Activated CD8-positive, alpha-beta memory T cell treated with anti-CD3 and anti-CD28 coated beads, Interleukin-2, amount 50 U/mL, for 4 hours (primary cell): ENCODE data around the gene SBNO2.

Experiments
- DNase-seq: peaks from one replicate; pipeline ENCODE4 v3.0.0-alpha.2; 2020

SBNO2 gene

GRCh38 chr19:1085676-1086442 is 88.2 kb downstream of the SBNO2 start:
- DNase-seq, result no peak

- DNase-seq, result no peak
Measured at GRCh38 chr19:1085053-1085658, 88.9 kb downstream of the SBNO2 start.

DNA sequence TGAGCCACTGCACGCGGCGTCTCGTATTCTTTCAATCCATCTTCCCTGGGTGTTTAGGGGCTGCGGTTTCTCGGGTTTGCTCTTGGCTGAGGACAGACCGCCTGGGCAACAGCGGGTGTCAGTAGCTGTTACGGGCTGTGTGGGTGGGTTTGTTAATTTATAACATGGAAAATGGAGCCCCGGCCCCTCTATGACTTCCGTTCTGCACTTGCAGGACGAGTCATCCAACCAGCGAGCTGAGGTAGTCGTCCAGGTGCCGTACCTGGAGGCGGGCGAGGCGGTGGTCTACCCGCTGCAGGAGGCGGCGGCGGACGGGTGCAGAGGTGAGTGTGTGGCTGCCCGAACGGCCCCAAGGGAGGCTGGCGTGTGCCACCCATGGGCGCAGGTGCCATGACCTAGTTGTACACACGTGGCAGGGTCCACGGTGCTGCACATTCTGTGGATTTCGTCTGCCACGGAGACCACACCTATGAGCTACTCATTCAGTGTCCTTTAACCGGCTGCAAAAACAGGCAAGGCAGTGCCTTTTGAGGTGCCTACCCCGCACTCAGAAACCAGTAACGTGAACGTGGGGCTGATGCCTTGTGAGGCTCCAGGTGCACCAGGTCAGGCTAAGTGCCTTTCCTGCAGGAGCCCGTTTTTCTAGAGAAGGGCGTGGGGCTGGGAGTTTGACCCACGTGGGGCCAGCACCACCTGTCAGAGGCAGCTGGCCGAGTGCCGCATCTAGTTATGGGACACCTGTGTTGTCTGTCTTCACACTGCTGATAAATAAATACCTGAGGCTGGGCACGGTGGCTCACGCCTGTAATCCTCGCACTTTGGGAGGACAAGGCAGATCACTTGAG is 89.8 kb downstream of the SBNO2 start:
- DNase-seq, result peak; percentile 18

DNA sequence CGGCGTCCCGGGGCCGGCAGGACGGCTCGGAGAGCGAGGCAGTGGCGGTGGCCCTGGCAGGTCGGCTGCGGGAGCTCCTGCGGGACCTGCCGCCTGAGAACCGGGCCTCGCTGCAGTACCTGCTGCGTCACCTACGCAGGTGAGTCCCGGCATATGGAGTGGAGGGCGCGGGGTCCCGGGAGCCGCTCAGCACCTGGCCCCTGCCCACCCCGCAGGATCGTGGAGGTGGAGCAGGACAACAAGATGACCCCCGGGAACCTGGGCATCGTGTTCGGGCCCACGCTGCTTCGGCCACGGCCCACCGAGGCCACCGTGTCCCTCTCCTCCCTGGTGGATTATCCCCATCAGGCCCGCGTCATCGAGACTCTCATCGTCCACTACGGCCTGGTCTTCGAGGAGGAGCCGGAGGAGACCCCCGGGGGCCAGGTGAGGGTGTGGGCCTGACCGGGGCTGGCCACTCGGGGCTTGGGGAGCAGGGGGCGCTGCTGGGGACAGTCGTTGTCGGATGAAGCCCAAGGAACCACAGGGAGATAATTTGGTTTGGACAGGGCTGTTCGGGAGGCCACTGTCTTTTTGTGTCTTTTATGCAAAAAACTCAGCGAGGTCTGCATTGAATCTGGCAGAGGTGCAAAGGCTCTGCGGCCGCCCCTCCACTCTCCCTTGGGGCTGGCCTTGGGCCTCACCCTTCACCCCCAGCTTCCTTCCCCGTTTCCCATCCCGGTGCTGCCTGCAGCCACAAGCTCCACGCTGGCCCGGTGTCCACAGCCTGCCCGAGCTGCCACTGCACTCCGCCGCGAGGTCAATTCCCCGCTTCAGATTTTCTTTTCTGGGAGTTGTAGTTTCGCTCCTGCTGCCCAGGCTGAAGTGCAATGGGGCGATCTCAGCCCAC is 90.9 kb downstream of the SBNO2 start:
- peak; percentile 15 for DNase-seq

DNA sequence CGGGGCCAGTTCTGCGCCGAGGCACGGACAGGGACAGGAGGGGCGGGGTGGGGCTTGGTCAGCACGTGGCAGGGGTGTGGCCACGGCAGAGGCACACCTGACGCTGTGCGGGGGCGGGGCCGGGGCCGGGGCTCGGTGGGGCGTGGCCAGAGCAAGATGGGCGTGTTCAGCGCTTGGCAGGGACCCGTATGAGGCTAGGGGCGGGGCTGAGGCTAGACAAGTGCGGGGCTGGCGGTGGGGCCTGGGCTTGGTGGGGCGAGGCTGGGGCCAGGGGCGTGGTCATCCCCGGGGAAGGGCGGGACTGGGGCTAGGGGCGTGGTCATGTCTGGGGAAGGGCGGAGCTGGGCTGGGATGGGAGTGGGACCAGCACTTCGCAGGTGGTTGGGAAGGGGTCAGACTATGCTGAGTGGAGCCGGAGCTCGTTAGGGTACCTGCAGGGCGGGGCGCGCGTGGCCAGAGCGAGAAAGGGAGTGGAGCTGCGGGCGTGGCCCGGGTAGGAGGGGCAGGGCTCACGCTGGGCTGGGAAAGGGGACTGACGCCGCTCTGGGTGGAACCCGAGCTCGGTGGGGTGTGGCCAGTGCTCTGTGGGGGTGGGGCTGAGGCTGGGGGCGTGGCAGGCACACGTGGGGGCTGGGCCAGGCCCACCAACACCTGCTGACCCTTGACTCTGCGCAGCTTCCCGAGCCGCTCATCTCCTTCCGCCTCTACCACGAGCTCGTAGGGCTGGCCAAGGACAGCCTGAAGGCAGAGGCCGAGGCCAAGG is 91.7 kb downstream of the SBNO2 start:
- DNase-seq, result peak; percentile 64

GRCh38 chr19:1081301-1082164 is 92.5 kb downstream of the SBNO2 start:
- peak; percentile 16 for DNase-seq

- DNase-seq, result peak; percentile 21
Measured at GRCh38 chr19:1080360-1081161, 93.5 kb downstream of the SBNO2 start.

- DNase-seq, result peak; percentile 42
Measured at GRCh38 chr19:1079566-1080111, 94.4 kb downstream of the SBNO2 start.

DNA sequence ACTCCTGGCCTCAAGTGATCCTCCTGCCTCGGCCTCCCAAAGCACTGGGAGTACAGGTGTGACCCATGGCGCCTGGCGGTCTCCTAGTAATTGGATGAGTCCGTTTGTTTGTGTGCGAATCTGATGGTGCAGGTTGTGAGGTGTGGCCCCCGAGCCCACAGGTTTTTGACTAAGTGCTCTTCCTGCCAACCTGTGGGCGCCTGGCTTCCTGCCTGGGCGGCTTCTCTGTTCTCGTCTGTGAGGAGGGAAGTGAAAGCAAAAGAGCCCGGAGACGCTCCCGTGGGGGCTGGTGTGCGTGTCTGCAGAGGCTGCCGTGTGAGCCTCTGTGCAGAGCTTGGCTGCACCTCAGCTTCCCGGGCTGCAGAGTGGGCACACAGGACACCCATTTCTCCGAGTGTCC is 97.1 kb downstream of the SBNO2 start:
- peak; percentile 90 for DNase-seq

DNA sequence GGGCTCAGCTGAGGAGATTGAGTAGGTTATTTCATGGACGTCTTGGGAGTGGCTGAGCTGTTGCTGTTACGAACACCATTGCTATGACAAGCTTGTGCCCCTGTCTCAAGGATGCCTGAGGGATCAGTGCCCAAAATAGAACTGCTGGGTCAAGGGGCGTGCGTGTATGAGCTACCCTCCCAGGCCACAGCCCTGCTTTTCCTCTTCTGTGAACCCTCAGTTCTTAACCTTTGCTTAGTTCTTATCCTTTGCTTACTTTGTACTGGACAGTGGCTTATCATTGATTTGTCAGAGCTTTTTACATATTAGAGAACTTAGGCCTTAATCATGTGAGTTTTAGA is 98.1 kb downstream of the SBNO2 start:
- no peak for DNase-seq

GRCh38 chr19:1074544-1075283 is 99.4 kb downstream of the SBNO2 start:
- DNase-seq, result peak; percentile 93

DNA sequence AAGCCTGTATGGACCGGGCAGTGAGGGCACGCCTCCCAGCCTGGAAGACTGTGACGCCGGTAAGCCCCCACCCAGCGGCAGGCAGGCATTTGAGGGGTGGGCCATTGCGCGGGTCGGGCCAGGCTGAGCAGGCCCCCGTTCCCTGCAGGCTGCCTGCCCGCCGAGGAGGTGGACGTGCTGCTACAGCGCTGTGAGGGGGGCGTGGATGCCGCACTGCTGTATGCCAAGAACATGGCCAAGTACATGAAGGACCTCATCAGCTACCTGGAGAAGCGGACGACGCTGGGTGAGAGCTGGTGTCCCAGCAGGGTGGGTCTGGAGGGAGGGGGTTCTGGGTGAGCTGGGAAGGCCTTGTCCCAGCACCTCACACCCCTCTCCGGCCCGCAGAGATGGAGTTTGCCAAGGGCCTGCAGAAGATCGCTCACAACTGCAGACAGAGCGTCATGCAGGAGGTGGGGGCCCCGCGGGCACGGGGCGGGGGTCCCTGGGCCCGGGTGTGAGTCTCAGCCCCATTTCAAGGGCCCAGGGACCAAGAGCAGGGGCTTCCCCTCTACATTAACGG is 100.0 kb downstream of the SBNO2 start:
- DNase-seq, result peak; percentile 25

- DNase-seq, result peak; percentile 27
Measured at GRCh38 chr19:1073063-1073955, 100.8 kb downstream of the SBNO2 start.

DNA sequence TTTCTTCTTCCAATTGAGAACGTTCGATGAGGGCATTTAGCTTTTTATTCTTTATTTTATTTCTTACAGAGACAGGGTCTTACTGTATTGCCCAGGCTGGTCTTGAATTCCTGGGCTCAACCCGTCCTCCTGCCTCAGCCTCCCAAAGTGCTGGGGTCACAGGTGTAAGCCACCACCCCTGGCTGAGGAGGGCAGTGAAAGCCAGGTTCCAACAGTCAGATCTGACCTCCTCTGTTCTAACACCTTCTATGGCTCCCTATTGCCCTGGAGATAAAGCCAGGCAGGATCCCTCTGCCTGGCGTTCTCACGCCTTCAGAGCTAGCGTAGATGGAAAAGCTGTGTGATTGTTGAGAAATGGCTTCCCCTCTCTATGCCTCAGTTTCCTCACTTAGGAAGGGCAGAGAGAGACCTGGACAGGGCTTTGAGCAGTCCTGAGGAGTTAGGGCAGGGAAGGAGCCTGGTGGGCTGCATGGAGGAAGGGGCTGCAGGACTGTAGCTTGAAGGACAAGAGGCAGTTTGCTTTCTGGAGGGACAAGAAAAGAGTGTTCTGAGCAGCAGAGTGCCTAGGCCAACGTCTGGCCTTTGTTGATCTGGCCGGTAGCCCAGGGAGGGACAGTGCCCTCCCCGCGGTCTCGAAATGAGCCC is 101.6 kb downstream of the SBNO2 start:
- DNase-seq, result no peak

- no peak for DNase-seq
Measured at GRCh38 chr19:1070931-1071791, 102.9 kb downstream of the SBNO2 start.

- no peak for DNase-seq
Measured at GRCh38 chr19:1070576-1070930, 103.5 kb downstream of the SBNO2 start.
